Measurements from ENCODE around the gene DNTTIP2.

Gene DNTTIP2

GRCh38 chr1:93910305-93910704 lies 31.3 kb upstream of the DNTTIP2 start:
- Histone ChIP-seq H2BK120ac (ENCODE audit: low read depth, low read length) (no peak overlapping the region), H3K27me3 (ENCODE audit: insufficient read depth, low read length, poor library complexity) (no peaks in the 10 kb centered on the region), H3K4me2 (ENCODE audit: low read length) (no peak overlapping the region), H3K4me3 (ENCODE audit: low read length) (no peak overlapping the region), H3K27ac (ENCODE audit: low read depth, low read length) (no peak overlapping the region), H2BK15ac (replicated peaks; ENCODE audit: low read depth) (no peak overlapping the region), H3K9ac (ENCODE audit: low read length) (no peak overlapping the region), H3K4ac (ENCODE audit: low read depth, low read length) (no peak overlapping the region), H4K8ac (ENCODE audit: low read depth, low read length) (no peak overlapping the region), H3K56ac (ENCODE audit: low read length) (no peak overlapping the region), H2AK5ac (ENCODE audit: low read length) (no peak overlapping the region), H3K36me3 (ENCODE audit: control insufficient read depth, insufficient read depth, low read length) (no peaks in the 10 kb centered on the region), H2BK5ac (ENCODE audit: low read length) (no peak overlapping the region), H3K79me2 (ENCODE audit: control insufficient read depth, insufficient read depth, low read length) (peaks cover 5% of the 10 kb centered on the region), H3K79me1 (ENCODE audit: low read length) (peaks cover 7% of the 10 kb centered on the region), H3K18ac (ENCODE audit: low read length) (no peak overlapping the region), H3K4me1 (ENCODE audit: control insufficient read depth, low read depth, low read length) (no peaks in the 10 kb centered on the region), H3K23ac (ENCODE audit: low read length) (no peak overlapping the region), H4K5ac (ENCODE audit: low read length) (no peak overlapping the region)
- no peak for DNase-seq
- 100% methylated on average over 1 of the region's 4 CpGs for WGBS (ENCODE audit: extremely low coverage, insufficient coverage, low lambda C conversion rate)

- WGBS (ENCODE audit: extremely low coverage, insufficient coverage, low lambda C conversion rate): no CpG with 5 or more reads among the region's 102 CpGs
- Histone ChIP-seq H3K9ac (ENCODE audit: low read length) (peak within 1 kb of the TSS; percentile 84), H3K27ac (ENCODE audit: low read depth, low read length) (peak within 1 kb of the TSS; percentile 83), H2BK120ac (ENCODE audit: low read depth, low read length) (no peak within 1 kb of the TSS), H3K4me1 (ENCODE audit: control insufficient read depth, low read depth, low read length) (no peaks in the 10 kb centered on the region), H3K79me1 (ENCODE audit: low read length) (peaks cover 7% of the 10 kb centered on the region), H4K8ac (ENCODE audit: low read depth, low read length) (no peak within 1 kb of the TSS), H2AK5ac (ENCODE audit: low read length) (no peak within 1 kb of the TSS), H2BK5ac (ENCODE audit: low read length) (no peak within 1 kb of the TSS), H2BK15ac (replicated peaks; ENCODE audit: low read depth) (no peak within 1 kb of the TSS), H3K36me3 (ENCODE audit: control insufficient read depth, insufficient read depth, low read length) (no peaks in the 10 kb centered on the region), H3K18ac (ENCODE audit: low read length) (peak within 1 kb of the TSS; percentile 86), H4K5ac (ENCODE audit: low read length) (no peak within 1 kb of the TSS), H3K56ac (ENCODE audit: low read length) (peak within 1 kb of the TSS; percentile 91), H3K4me3 (ENCODE audit: low read length) (peak within 1 kb of the TSS; percentile 82), H3K4ac (ENCODE audit: low read depth, low read length) (peak within 1 kb of the TSS; percentile 85), H3K23ac (ENCODE audit: low read length) (peak within 1 kb of the TSS; percentile 91), H3K4me2 (ENCODE audit: low read length) (peak within 1 kb of the TSS; percentile 88), H3K79me2 (ENCODE audit: control insufficient read depth, insufficient read depth, low read length) (peaks cover 5% of the 10 kb centered on the region), H3K27me3 (ENCODE audit: insufficient read depth, low read length, poor library complexity) (no peaks in the 10 kb centered on the region)
- peak; percentile 95 for DNase-seq
Observed at GRCh38 chr1:93909146-93910050, 30.4 kb upstream of the DNTTIP2 start, which contains the start of gene GCLM. TSS of gene GCLM (minus strand) at chr1:93909430. CDS start at chr1:93909163, 267 bp downstream.

GRCh38 chr1:93908394-93909145 lies 29.6 kb upstream of the DNTTIP2 start:
- H2BK15ac ChIP-seq (replicated peaks; ENCODE audit: low read depth): no peak overlapping the region
- peak overlapping the region; percentile 85 for H3K4ac ChIP-seq (ENCODE audit: low read depth, low read length)
- H3K56ac ChIP-seq (ENCODE audit: low read length): peak overlapping the region; percentile 91
- no peaks in the 10 kb centered on the region for H3K4me1 ChIP-seq (ENCODE audit: control insufficient read depth, low read depth, low read length)
- H4K8ac ChIP-seq (ENCODE audit: low read depth, low read length): no peak overlapping the region
- H2AK5ac ChIP-seq (ENCODE audit: low read length): no peak overlapping the region
- peaks cover 5% of the 10 kb centered on the region for H3K79me2 ChIP-seq (ENCODE audit: control insufficient read depth, insufficient read depth, low read length)
- H3K23ac ChIP-seq (ENCODE audit: low read length): peak overlapping the region; percentile 91
- peak overlapping the region; percentile 82 for H3K4me3 ChIP-seq (ENCODE audit: low read length)
- no peak overlapping the region for H2BK5ac ChIP-seq (ENCODE audit: low read length)
- H3K79me1 ChIP-seq (ENCODE audit: low read length): peaks cover 7% of the 10 kb centered on the region
- peak; percentile 49 for DNase-seq
- H3K27ac ChIP-seq (ENCODE audit: low read depth, low read length): peak overlapping the region; percentile 83
- H3K36me3 ChIP-seq (ENCODE audit: control insufficient read depth, insufficient read depth, low read length): no peaks in the 10 kb centered on the region
- peak overlapping the region; percentile 86 for H3K18ac ChIP-seq (ENCODE audit: low read length)
- no peak overlapping the region for H2BK120ac ChIP-seq (ENCODE audit: low read depth, low read length)
- H3K4me2 ChIP-seq (ENCODE audit: low read length): peak overlapping the region; percentile 88
- no CpG with 5 or more reads among the region's 49 CpGs for WGBS (ENCODE audit: extremely low coverage, insufficient coverage, low lambda C conversion rate)
- no peaks in the 10 kb centered on the region for H3K27me3 ChIP-seq (ENCODE audit: insufficient read depth, low read length, poor library complexity)
- H3K9ac ChIP-seq (ENCODE audit: low read length): peak overlapping the region; percentile 84
- H4K5ac ChIP-seq (ENCODE audit: low read length): no peak overlapping the region

GRCh38 chr1:93907718-93908117 lies 28.7 kb upstream of the DNTTIP2 start:
- peaks cover 5% of the 10 kb centered on the region for H3K79me2 ChIP-seq (ENCODE audit: control insufficient read depth, insufficient read depth, low read length)
- no peak for DNase-seq
- no CpG with 5 or more reads among the region's 3 CpGs for WGBS (ENCODE audit: extremely low coverage, insufficient coverage, low lambda C conversion rate)

GRCh38 chr1:93906480-93906879 lies 27.5 kb upstream of the DNTTIP2 start:
- Histone ChIP-seq H4K5ac (ENCODE audit: low read length) (no peak overlapping the region), H3K79me1 (ENCODE audit: low read length) (peaks cover 7% of the 10 kb centered on the region), H2AK5ac (ENCODE audit: low read length) (no peak overlapping the region), H4K8ac (ENCODE audit: low read depth, low read length) (no peak overlapping the region), H3K56ac (ENCODE audit: low read length) (no peak overlapping the region), H3K4me2 (ENCODE audit: low read length) (no peak overlapping the region), H3K4ac (ENCODE audit: low read depth, low read length) (no peak overlapping the region), H3K4me1 (ENCODE audit: control insufficient read depth, low read depth, low read length) (no peaks in the 10 kb centered on the region), H3K27ac (ENCODE audit: low read depth, low read length) (no peak overlapping the region), H3K36me3 (ENCODE audit: control insufficient read depth, insufficient read depth, low read length) (no peaks in the 10 kb centered on the region), H3K9ac (ENCODE audit: low read length) (no peak overlapping the region), H3K23ac (ENCODE audit: low read length) (no peak overlapping the region), H3K18ac (ENCODE audit: low read length) (no peak overlapping the region), H2BK15ac (replicated peaks; ENCODE audit: low read depth) (no peak overlapping the region), H3K27me3 (ENCODE audit: insufficient read depth, low read length, poor library complexity) (no peaks in the 10 kb centered on the region), H2BK120ac (ENCODE audit: low read depth, low read length) (no peak overlapping the region), H3K79me2 (ENCODE audit: control insufficient read depth, insufficient read depth, low read length) (peaks cover 5% of the 10 kb centered on the region), H3K4me3 (ENCODE audit: low read length) (no peak overlapping the region), H2BK5ac (ENCODE audit: low read length) (no peak overlapping the region)
- WGBS (ENCODE audit: extremely low coverage, insufficient coverage, low lambda C conversion rate): no CpG with 5 or more reads among the region's 3 CpGs
- no peak for DNase-seq

More at GRCh38 chr1:93907718-93908117, 28.7 kb upstream of the DNTTIP2 start:
- Histone ChIP-seq H3K9ac (ENCODE audit: low read length) (peak overlapping the region; percentile 42), H2BK15ac (replicated peaks; ENCODE audit: low read depth) (no peak overlapping the region), H3K56ac (ENCODE audit: low read length) (peak overlapping the region; percentile 60), H2BK5ac (ENCODE audit: low read length) (no peak overlapping the region), H3K36me3 (ENCODE audit: control insufficient read depth, insufficient read depth, low read length) (no peaks in the 10 kb centered on the region), H3K79me1 (ENCODE audit: low read length) (peaks cover 7% of the 10 kb centered on the region), H3K27me3 (ENCODE audit: insufficient read depth, low read length, poor library complexity) (no peaks in the 10 kb centered on the region), H3K4me1 (ENCODE audit: control insufficient read depth, low read depth, low read length) (no peaks in the 10 kb centered on the region), H3K4ac (ENCODE audit: low read depth, low read length) (no peak overlapping the region), H3K23ac (ENCODE audit: low read length) (no peak overlapping the region), H4K5ac (ENCODE audit: low read length) (no peak overlapping the region), H2AK5ac (ENCODE audit: low read length) (no peak overlapping the region), H4K8ac (ENCODE audit: low read depth, low read length) (no peak overlapping the region), H3K27ac (ENCODE audit: low read depth, low read length) (no peak overlapping the region), H3K4me3 (ENCODE audit: low read length) (no peak overlapping the region), H3K4me2 (ENCODE audit: low read length) (peak overlapping the region; percentile 15), H3K18ac (ENCODE audit: low read length) (no peak overlapping the region), H2BK120ac (ENCODE audit: low read depth, low read length) (no peak overlapping the region)

Data from mesendoderm (in vitro differentiated cells).